Esophagus muscularis mucosa (tissue), 4 donors: ENCODE results near the gene PLPPR3. TPM values are rescaled to one million over a fixed set of nuclear protein-coding genes. Genes with fewer than 3 reads are reported as not detected.
"Not testable (repeated sequence)": the region's sequence is repeated elsewhere in the genome, so short reads cannot be mapped to it uniquely, and the experiment has no call there.

Experiments
- DNase-seq: peaks from one replicate; pipeline ENCODE4 v3.0.0-alpha.2; 2017; ENCODE audit errors: extremely low spot score
- H3K27ac ChIP-seq, 4 donors: fragments of 200-600 bp; sonication (generic); replicated peaks in 1 of 4; 1 replicate in 3 of 4; 2 replicates in 1 of 4; pipeline ENCODE4 v1.5.1; 2016 to 2019; ENCODE audit warnings: mild to moderate bottlenecking in 1 of 4
- H3K27me3 ChIP-seq, 4 donors: fragments of 200-600 bp; sonication (generic); one replicate each; pipeline versions ENCODE4 v1.5.1 to v1.6.0; 2016 to 2019
- H3K36me3 ChIP-seq, 4 donors: fragments of 200-600 bp; sonication (generic); one replicate each; pipeline ENCODE4 v1.5.1; 2016 to 2019
- H3K4me1 ChIP-seq, 4 donors: fragments of 200-600 bp; sonication (generic); one replicate each; pipeline ENCODE4 v1.5.1; 2016 to 2019
- H3K4me3 ChIP-seq, 4 donors: fragments of 200-600 bp; sonication (generic); 1 replicate in 2 of 4; 2 replicates in 2 of 4; pipeline ENCODE4 v1.5.1; 2016 to 2019; ENCODE audit warnings: mild to moderate bottlenecking in 4 of 4, moderate library complexity in 1 of 4
- H3K9me3 ChIP-seq, 4 donors: fragments of 200-600 bp; sonication (generic); 1 replicate in 3 of 4; 2 replicates in 1 of 4; pipeline ENCODE4 v1.5.1; 2016 to 2019
- CTCF ChIP-seq, 3 experiments: fragments of 200-600 bp in 2 of 3; fragments of 450-650 bp in 1 of 3; sonication (generic) in 2 of 3; IDR thresholded peaks; one replicate each; pipeline ENCODE4 v1.5.1; 2017 to 2019; ENCODE audit warnings: antibody characterized with exemption in 3 of 3, mild to moderate bottlenecking in 2 of 3, moderate library complexity in 1 of 3
- EP300 ChIP-seq: sonication (generic); formaldehyde crosslinking; IDR thresholded peaks from one replicate; pipeline ENCODE4 v1.6.1; 2017; ENCODE audit warnings: antibody characterized with exemption
- POLR2A ChIP-seq: fragments of 450-650 bp; IDR thresholded peaks from one replicate; pipeline ENCODE4 v1.6.1; 2017; ENCODE audit warnings: antibody characterized with exemption, moderate library complexity, mild to moderate bottlenecking, low read depth
- POLR2AphosphoS5 ChIP-seq, 2 donors: sonication (generic); formaldehyde crosslinking; IDR thresholded peaks; one replicate each; pipeline ENCODE4 v1.6.1; 2017; ENCODE audit warnings: antibody characterized with exemption in 2 of 2
- WGBS: methylation state at CpG from one replicate; pipeline ENCODE4 v1.1.5; 2018; 5-methylcytosine and 5-hydroxymethylcytosine counted together
- intact Hi-C: fragments of 100-400 bp; cut with DNase I; formaldehyde crosslinking; loops from one replicate; pipeline ENCODE4 v1.15.1; 2023
- total RNA-seq, 4 donors: library from RNA; depleted of rRNA; stranded (reverse); fragments of >200 nt; gene quantifications; one replicate each; pipeline versions ENCODE4 v1.1.0 to v1.2.1, GENCODE V29; 2016

Gene PLPPR3
- total RNA-seq, 4 donors from 2014 or later, result not detected

GRCh38 chr19:850221-850978 lies 28.6 kb upstream of the PLPPR3 start:
- Histone ChIP-seq H3K4me1 (peaks cover 13 to 45% (median 44%) of the 10 kb centered on the region in 4 donors), H3K27ac (peak overlapping the region; percentile 76 to 86 (median 80)), H3K36me3 (no peaks in the 10 kb centered on the region), H3K4me3 (peak overlapping the region; percentile 32 to 36 (median 34)), H3K9me3 (no peaks in the 10 kb centered on the region), H3K27me3 (peaks cover 0 to 69% (median 22%) of the 10 kb centered on the region in 4 donors)
- intact Hi-C loops, result no loop called here
- WGBS, result 39% methylated on average over 12 of the region's 28 CpGs
- peak; percentile 98 for DNase-seq
- TF ChIP-seq CTCF (IDR thresholded peaks at IDR 0.05) (no peak), POLR2A (no peak), EP300 (peak; percentile 85), POLR2AphosphoS5 (IDR thresholded peaks at IDR 0.05) (peak; percentile 86 to 90)

- DNase-seq, H3K9me3 ChIP-seq, intact Hi-C loops, H3K4me3 ChIP-seq, H3K36me3 ChIP-seq: not testable (repeated sequence)
- WGBS, result 74% methylated on average over 6 of the region's 8 CpGs
- Histone ChIP-seq H3K4me1 (peaks cover 13 to 49% (median 44%) of the 10 kb centered on the region in 4 donors), H3K27ac (peak overlapping the region in 2 of 4 donors; percentile 26 to 65), H3K27me3 (peaks cover 0 to 72% (median 27%) of the 10 kb centered on the region in 4 donors)
Measured at GRCh38 chr19:849195-849594, 27.4 kb upstream of the PLPPR3 start.

DNA sequence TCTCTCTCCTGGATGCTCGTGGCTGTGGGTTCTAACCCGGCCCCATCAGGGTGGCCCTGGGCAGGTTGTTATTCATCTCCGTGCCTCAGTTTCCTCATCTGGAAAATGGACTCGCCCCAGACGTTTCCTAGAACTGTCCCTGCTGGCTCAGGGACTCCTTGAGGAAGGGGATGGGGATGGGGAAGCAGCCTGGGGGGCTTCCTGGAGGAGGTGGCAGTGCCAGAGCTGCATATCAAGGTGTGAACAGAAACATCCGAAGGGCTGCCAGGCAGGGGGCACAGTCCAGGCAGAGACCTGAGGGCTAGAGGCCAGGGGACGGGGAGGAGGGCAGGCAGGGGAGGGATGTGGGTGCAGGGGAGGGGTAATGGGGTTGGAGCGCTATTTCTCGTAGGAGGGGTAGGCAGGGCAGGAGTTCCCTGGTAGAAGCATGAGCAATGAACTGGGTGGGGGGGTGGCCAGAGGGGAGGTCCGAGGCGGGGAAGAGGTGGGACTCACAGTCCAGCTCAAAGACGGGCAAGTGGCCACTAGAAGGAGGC lies 26.7 kb upstream of the PLPPR3 start:
- Histone ChIP-seq H3K27ac (peak overlapping the region; percentile 27 to 65 (median 40)), H3K36me3 (no peaks in the 10 kb centered on the region), H3K4me1 (peaks cover 17 to 56% (median 51%) of the 10 kb centered on the region in 4 donors), H3K9me3 (no peaks in the 10 kb centered on the region), H3K27me3 (peaks cover 0 to 74% (median 33%) of the 10 kb centered on the region in 4 donors), H3K4me3 (no peak overlapping the region)
- no peak for TF ChIP-seq POLR2A
- no peak for TF ChIP-seq POLR2AphosphoS5 (IDR thresholded peaks at IDR 0.05)
- TF ChIP-seq CTCF (IDR thresholded peaks at IDR 0.05), result no peak
- TF ChIP-seq EP300, result no peak
- 48% methylated on average over 11 of the region's 12 CpGs for WGBS
- intact Hi-C loops, result no loop called here
- DNase-seq, result no peak

GRCh38 chr19:845707-846521 lies 24.2 kb upstream of the PLPPR3 start:
- Histone ChIP-seq H3K4me1 (peaks cover 16 to 46% (median 38%) of the 10 kb centered on the region in 4 donors), H3K27me3 (peaks cover 0 to 75% (median 33%) of the 10 kb centered on the region in 4 donors), H3K9me3 (no peaks in the 10 kb centered on the region), H3K36me3 (no peaks in the 10 kb centered on the region), H3K27ac (no peak overlapping the region), H3K4me3 (no peak overlapping the region)
- TF ChIP-seq CTCF (IDR thresholded peaks at IDR 0.05), result no peak
- TF ChIP-seq POLR2A, result no peak
- no peak for TF ChIP-seq EP300
- TF ChIP-seq POLR2AphosphoS5 (IDR thresholded peaks at IDR 0.05), result no peak
- WGBS, result 71% methylated on average over 31 of the region's 37 CpGs
- intact Hi-C loops, result no loop called here
- DNase-seq, result no peak

GRCh38 chr19:844546-844971 lies 22.8 kb upstream of the PLPPR3 start:
- H3K27ac ChIP-seq, result no peak overlapping the region
- peaks cover 0 to 87% (median 35%) of the 10 kb centered on the region in 4 donors for H3K27me3 ChIP-seq
- no peak for DNase-seq
- H3K36me3 ChIP-seq, result no peaks in the 10 kb centered on the region
- H3K4me3 ChIP-seq, result no peak overlapping the region
- TF ChIP-seq POLR2AphosphoS5 (IDR thresholded peaks at IDR 0.05), result no peak
- no peak for TF ChIP-seq CTCF (IDR thresholded peaks at IDR 0.05)
- no peak for TF ChIP-seq EP300
- TF ChIP-seq POLR2A, result no peak
- 30% methylated on average over 10 of the region's 11 CpGs for WGBS
- peaks cover 13 to 35% (median 29%) of the 10 kb centered on the region in 4 donors for H3K4me1 ChIP-seq
- intact Hi-C loops, result no loop called here
- no peaks in the 10 kb centered on the region for H3K9me3 ChIP-seq
